ENCODE measurements around the gene TSPEAR. TPM values are rescaled to one million over a fixed set of nuclear protein-coding genes. Genes with fewer than 3 reads are reported as not detected.
"Not testable (repeated sequence)": the region's sequence is repeated elsewhere in the genome, so short reads cannot be mapped to it uniquely, and the experiment has no call there.

TSPEAR gene
- polyA plus RNA-seq, 1 experiment, result not detected

DNA sequence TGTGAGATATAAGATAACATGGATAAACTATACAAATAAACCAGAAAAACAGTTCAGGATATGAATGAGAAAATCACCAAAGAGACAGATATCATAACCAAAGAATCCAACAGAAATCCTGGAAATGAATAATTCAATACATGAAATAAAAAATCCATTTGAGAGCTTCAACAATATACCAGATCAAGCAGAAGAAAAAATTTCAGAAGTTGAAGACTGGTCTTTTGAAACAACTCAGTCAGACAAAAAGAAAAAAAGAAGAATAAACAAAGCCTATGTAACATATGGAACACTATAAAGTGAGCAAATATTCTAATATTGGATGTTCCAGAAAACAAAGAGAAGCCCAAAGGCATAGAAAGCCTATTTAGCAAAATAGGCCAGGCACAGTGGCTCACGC, 39.5 kb downstream of the TSPEAR start:
- Histone ChIP-seq H3K36me3 (ENCODE audit: control insufficient read depth, insufficient read depth, low read length) (no peaks in the 10 kb centered on the region), H3K4me3 (ENCODE audit: low read depth, low read length) (no peak overlapping the region), H3K27me3 (ENCODE audit: control insufficient read depth, insufficient read depth, low read length) (peaks cover 3% of the 10 kb centered on the region; the same call in 1 of the 2 replicates)
- CTCF ChIA-PET, result no interaction called here
- no peak for TF ChIP-seq CTCF (IDR thresholded peaks at IDR 0.05; ENCODE audit: insufficient read depth, low read depth, low read length)
- POLR2A ChIA-PET, result no interaction called here
- DNase-seq (ENCODE audit: low read depth), result no peak

DNA sequence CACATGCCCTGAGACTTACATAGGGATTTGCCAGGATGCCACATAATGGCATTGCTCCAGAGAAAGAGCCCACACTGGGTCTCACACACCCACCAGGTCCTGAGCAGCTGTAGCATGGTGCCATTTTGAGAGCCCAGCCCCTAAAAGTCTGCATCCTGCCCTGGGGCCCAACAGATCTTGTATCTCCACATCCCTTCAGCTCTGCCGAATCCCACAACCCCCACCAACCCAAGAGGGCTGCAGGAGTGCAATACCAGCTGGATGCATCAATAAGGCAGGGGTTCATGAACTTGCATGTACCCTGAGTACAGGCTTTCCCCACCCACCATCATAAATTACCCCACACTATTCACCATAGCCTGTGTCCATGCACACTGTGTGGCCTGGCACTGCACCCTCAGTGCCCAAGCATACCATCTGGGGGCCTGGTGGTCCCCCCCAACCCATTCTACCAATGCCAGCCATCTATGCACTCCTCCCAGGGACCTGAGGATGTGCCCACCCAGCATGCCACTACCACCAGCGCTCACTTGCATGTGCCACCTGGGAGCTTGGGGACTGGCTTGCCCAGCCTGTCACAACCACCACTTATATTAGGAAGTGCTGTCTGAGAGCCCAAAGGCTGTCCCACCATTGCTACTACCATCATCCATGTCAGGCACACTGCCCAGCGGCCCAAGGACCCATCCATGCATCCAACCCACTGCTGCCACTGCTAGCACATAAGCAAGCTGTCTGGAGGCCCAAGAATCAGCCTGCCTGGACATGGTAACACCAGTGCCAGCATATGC, 40.5 kb downstream of the TSPEAR start:
- CTCF ChIA-PET, result interaction anchor here (0.7 kb wide), 1 partner anchor 63 kb away, joined by 3 read pairs; no protein-coding TSS in a partner anchor
- no peaks in the 10 kb centered on the region; the same call in 1 of the 2 replicates for H3K27me3 ChIP-seq (ENCODE audit: control insufficient read depth, insufficient read depth, low read length)
- H3K4me3 ChIP-seq (ENCODE audit: low read depth, low read length), result no peak overlapping the region
- no peak for DNase-seq (ENCODE audit: low read depth)
- TF ChIP-seq CTCF (IDR thresholded peaks at IDR 0.05; ENCODE audit: insufficient read depth, low read depth, low read length), result no peak
- H3K36me3 ChIP-seq (ENCODE audit: control insufficient read depth, insufficient read depth, low read length), result no peaks in the 10 kb centered on the region
- POLR2A ChIA-PET, result no interaction called here

DNA sequence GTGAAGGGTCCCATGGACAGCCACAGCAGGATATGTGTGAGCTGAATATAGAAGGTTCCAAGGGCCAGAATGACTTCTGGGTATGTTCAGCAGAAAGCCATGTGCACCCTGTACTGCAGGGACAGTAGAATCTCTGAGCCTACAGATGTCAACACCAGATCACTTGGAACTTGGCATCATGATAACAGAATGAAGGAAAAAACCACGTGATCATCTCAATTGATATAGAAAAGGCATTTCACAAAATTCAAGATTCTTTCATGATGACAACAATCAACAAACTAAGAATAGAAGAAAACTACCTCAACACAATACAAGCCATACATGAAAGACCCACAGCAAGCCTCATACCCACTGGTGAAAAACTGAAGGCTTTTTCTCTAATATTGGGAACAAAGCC, 43.8 kb downstream of the TSPEAR start:
- CTCF ChIA-PET, result no interaction called here
- no peak overlapping the region for H3K4me3 ChIP-seq (ENCODE audit: low read depth, low read length)
- POLR2A ChIA-PET, result no interaction called here
- no peak for DNase-seq (ENCODE audit: low read depth)
- no peaks in the 10 kb centered on the region; the same call in 1 of the 2 replicates for H3K27me3 ChIP-seq (ENCODE audit: control insufficient read depth, insufficient read depth, low read length)
- H3K36me3 ChIP-seq (ENCODE audit: control insufficient read depth, insufficient read depth, low read length), result no peaks in the 10 kb centered on the region
- TF ChIP-seq CTCF (IDR thresholded peaks at IDR 0.05; ENCODE audit: insufficient read depth, low read depth, low read length), result no peak

- TF ChIP-seq CTCF (IDR thresholded peaks at IDR 0.05; ENCODE audit: insufficient read depth, low read depth, low read length), result no peak
- H3K27me3 ChIP-seq (ENCODE audit: control insufficient read depth, insufficient read depth, low read length), result no peaks in the 10 kb centered on the region; the same call in 1 of the 2 replicates
- H3K4me3 ChIP-seq (ENCODE audit: low read depth, low read length), result no peak within 1 kb of the TSS
- no peak for DNase-seq (ENCODE audit: low read depth)
- ChIA-PET POLR2A (no interaction called here), CTCF (no interaction called here)
- no peaks in the 10 kb centered on the region for H3K36me3 ChIP-seq (ENCODE audit: control insufficient read depth, insufficient read depth, low read length)
Observed at GRCh38 chr21:44666401-44667320, 44.7 kb downstream of the TSPEAR start, which contains the start of gene KRTAP12-2. KRTAP12-2 (minus strand) TSS chr21:44666927; CDS start chr21:44666886, 41 bp downstream.

- Histone ChIP-seq H3K27me3 (ENCODE audit: control insufficient read depth, insufficient read depth, low read length) (no peaks in the 10 kb centered on the region; the same call in 1 of the 2 replicates), H3K36me3 (ENCODE audit: control insufficient read depth, insufficient read depth, low read length) (no peaks in the 10 kb centered on the region), H3K4me3 (ENCODE audit: low read depth, low read length) (no peak overlapping the region)
- DNase-seq (ENCODE audit: low read depth), result no peak
- no peak for TF ChIP-seq CTCF (IDR thresholded peaks at IDR 0.05; ENCODE audit: insufficient read depth, low read depth, low read length)
- POLR2A ChIA-PET, result no interaction called here
- CTCF ChIA-PET, result interaction anchor here (0.6 kb wide), 1 partner anchor 19 kb away, joined by 3 read pairs; no protein-coding TSS in a partner anchor
Observed at GRCh38 chr21:44664691-44665090, 46.7 kb downstream of the TSPEAR start.

GRCh38 chr21:44661567-44661966, 49.8 kb downstream of the TSPEAR start:
- CTCF ChIA-PET; H3K27me3 ChIP-seq (ENCODE audit: control insufficient read depth, insufficient read depth, low read length); H3K4me3 ChIP-seq (ENCODE audit: low read depth, low read length); DNase-seq (ENCODE audit: low read depth); POLR2A ChIA-PET; H3K36me3 ChIP-seq (ENCODE audit: control insufficient read depth, insufficient read depth, low read length): not testable (repeated sequence)

Measured in BJ (cell line).